HL-60 (cell line): Measurements from ENCODE around the gene RBBP8.

Experiments used
- CTCF ChIP-seq: IDR thresholded peaks from one replicate; pipeline ENCODE4 v1.5.1; 2011; ENCODE audit warnings: low read length, control low read depth, inconsistent platforms; ENCODE audit not compliant: insufficient read depth
- POLR2AphosphoS5 ChIP-seq: IDR thresholded peaks from 2 replicates; pipeline ENCODE4 v1.6.1; 2012; ENCODE audit warnings: low read depth

GRCh38 chr18:22926454-22926853, 6.7 kb upstream of the RBBP8 start:
- TF ChIP-seq POLR2AphosphoS5 (no peak), CTCF (no peak)
